Activated CD4-positive, alpha-beta T cell treated with anti-CD3 and anti-CD28 coated beads, Interleukin-2, amount 10 ng/mL, durations not matched to agents 7 days and 5 days (primary cell): ENCODE results near the gene ICAM5. TPM values are rescaled to one million over a fixed set of nuclear protein-coding genes. Genes with fewer than 3 reads are reported as not detected.
"Not testable (repeated sequence)": the region's sequence is repeated elsewhere in the genome, so short reads cannot be mapped to it uniquely, and the experiment has no call there.

Experiments used
- CTCF ChIA-PET: fragments of 350-600 bp; sonication (Branson Sonifier 250); formaldehyde crosslinking; loops from one replicate; lab custom pipeline; 2021; ENCODE audit warnings: antibody characterized with exemption; lab: Charles Lee
- POLR2A ChIA-PET: fragments of 350-600 bp; sonication (Branson Sonifier 250); formaldehyde crosslinking; loops from one replicate; lab custom pipeline; 2021; ENCODE audit warnings: antibody characterized with exemption; lab: Charles Lee
- DNase-seq: peaks from one replicate; pipeline ENCODE4 v3.0.0-alpha.2; 2020
- H3K27ac Mint-ChIP-seq: one replicate; pipeline ENCODE4 v1.8.0; 2021; ENCODE audit warnings: mild to moderate bottlenecking, moderate library complexity, mixed read lengths
- H3K27me3 Mint-ChIP-seq: one replicate; pipeline ENCODE4 v1.8.0; 2021; ENCODE audit warnings: mixed read lengths
- H3K36me3 Mint-ChIP-seq: one replicate; pipeline ENCODE4 v1.8.0; 2021; ENCODE audit warnings: low read depth, mixed read lengths
- H3K4me1 Mint-ChIP-seq: one replicate; pipeline ENCODE4 v1.8.0; 2021; ENCODE audit warnings: mixed read lengths
- H3K4me3 Mint-ChIP-seq: one replicate; pipeline ENCODE4 v1.8.0; 2021; ENCODE audit warnings: mild to moderate bottlenecking, moderate library complexity, mixed read lengths
- H3K9me3 Mint-ChIP-seq: one replicate; pipeline ENCODE4 v1.8.0; 2021; ENCODE audit warnings: mixed read lengths
- total RNA-seq, 2 experiments: library from RNA; stranded (reverse); gene quantifications; one replicate each; pipeline ENCODE4 v1.2.3, GENCODE V29; 2021

The ICAM5 gene
- total RNA-seq, 2 experiments from 2014 or later: 0.12 to 0.17 TPM

GRCh38 chr19:10333758-10334587 lies 44.2 kb downstream of the ICAM5 start:
- H3K4me1 Mint-ChIP-seq: peaks cover 46% of the 10 kb centered on the region
- H3K9me3 Mint-ChIP-seq: no peaks in the 10 kb centered on the region
- peaks cover 43% of the 10 kb centered on the region for H3K36me3 Mint-ChIP-seq

GRCh38 chr19:10334588-10335351 lies 45.0 kb downstream of the ICAM5 start:
- peaks cover 54% of the 10 kb centered on the region for H3K4me1 Mint-ChIP-seq
- H3K4me3 Mint-ChIP-seq: peak overlapping the region; percentile 27
- CTCF ChIA-PET: interaction anchor here (1.0 to 2.1 kb wide), 6 partner anchors 10 to 76 kb away, joined by 3 to 8 read pairs (median 4); no protein-coding TSS in a partner anchor
- POLR2A ChIA-PET: no interaction called here
- H3K9me3 Mint-ChIP-seq: no peaks in the 10 kb centered on the region
- H3K27ac Mint-ChIP-seq: peak overlapping the region; percentile 19
- DNase-seq: peak; percentile 39
- H3K27me3 Mint-ChIP-seq: no peaks in the 10 kb centered on the region
- H3K36me3 Mint-ChIP-seq: peaks cover 41% of the 10 kb centered on the region

More at GRCh38 chr19:10333758-10334587, 44.2 kb downstream of the ICAM5 start:
- Mint-ChIP-seq H3K27me3 (no peaks in the 10 kb centered on the region), H3K27ac (peak overlapping the region; percentile 94), H3K4me3 (peak overlapping the region; percentile 92)
- POLR2A ChIA-PET: no interaction called here
- CTCF ChIA-PET: interaction anchor here (0.8 to 2.1 kb wide), 9 partner anchors 8 to 75 kb away, joined by 3 to 8 read pairs (median 3); no protein-coding TSS in a partner anchor
- no peak for DNase-seq

GRCh38 chr19:10335352-10335985 lies 45.7 kb downstream of the ICAM5 start:
- POLR2A ChIA-PET: no interaction called here
- CTCF ChIA-PET: interaction anchor here (0.8 to 1.1 kb wide), 2 partner anchors 54 to 66 kb away, joined by 3 read pairs; no protein-coding TSS in a partner anchor
- Mint-ChIP-seq H3K4me3 (no peak overlapping the region), H3K4me1 (peaks cover 58% of the 10 kb centered on the region), H3K27ac (no peak overlapping the region), H3K36me3 (peaks cover 37% of the 10 kb centered on the region), H3K9me3 (no peaks in the 10 kb centered on the region), H3K27me3 (no peaks in the 10 kb centered on the region)
- DNase-seq: no peak

- Mint-ChIP-seq H3K4me1 (peaks cover 60% of the 10 kb centered on the region), H3K36me3 (peaks cover 37% of the 10 kb centered on the region)
- H3K9me3 Mint-ChIP-seq, POLR2A ChIA-PET, H3K27me3 Mint-ChIP-seq, H3K27ac Mint-ChIP-seq, DNase-seq, H3K4me3 Mint-ChIP-seq: not testable (repeated sequence)
- CTCF ChIA-PET: interaction anchor here (0.6 to 0.8 kb wide), 2 partner anchors 81 to 178 kb away, joined by 3 read pairs; no protein-coding TSS in a partner anchor
Observed at GRCh38 chr19:10336725-10337124, 47.0 kb downstream of the ICAM5 start.

GRCh38 chr19:10338940-10339339 lies 49.2 kb downstream of the ICAM5 start:
- ChIA-PET POLR2A (no interaction called here), CTCF (no interaction called here)
- DNase-seq: no peak
- Mint-ChIP-seq H3K27ac (peak overlapping the region; percentile 94), H3K4me3 (peak overlapping the region; percentile 95), H3K36me3 (peaks cover 24% of the 10 kb centered on the region), H3K27me3 (no peaks in the 10 kb centered on the region), H3K9me3 (no peaks in the 10 kb centered on the region), H3K4me1 (peaks cover 42% of the 10 kb centered on the region)

- peaks cover 19% of the 10 kb centered on the region for H3K36me3 Mint-ChIP-seq
- H3K4me3 Mint-ChIP-seq: peak within 1 kb of the TSS; percentile 95
- H3K27me3 Mint-ChIP-seq: no peaks in the 10 kb centered on the region
- CTCF ChIA-PET: interaction anchor here (1.1 to 1.2 kb wide), 2 partner anchors 34 to 49 kb away, joined by 3 read pairs; no protein-coding TSS in a partner anchor
- no peaks in the 10 kb centered on the region for H3K9me3 Mint-ChIP-seq
- POLR2A ChIA-PET: no interaction called here
- DNase-seq: peak; percentile 74
- peak within 1 kb of the TSS; percentile 94 for H3K27ac Mint-ChIP-seq
- peaks cover 37% of the 10 kb centered on the region for H3K4me1 Mint-ChIP-seq
Observed at GRCh38 chr19:10339380-10339960, 49.7 kb downstream of the ICAM5 start, which contains the start of gene ICAM3. ICAM3 (minus strand) TSS chr19:10339624; CDS start chr19:10339614, 10 bp downstream.

GRCh38 chr19:10339977-10340376 lies 50.2 kb downstream of the ICAM5 start:
- ChIA-PET CTCF (interaction anchor here (1.1 to 1.2 kb wide), 2 partner anchors 33 to 49 kb away, joined by 3 read pairs; no protein-coding TSS in a partner anchor), POLR2A (no interaction called here)
- Mint-ChIP-seq H3K9me3 (no peaks in the 10 kb centered on the region), H3K4me1 (peaks cover 33% of the 10 kb centered on the region), H3K36me3 (peaks cover 15% of the 10 kb centered on the region), H3K4me3 (peak overlapping the region; percentile 95), H3K27me3 (no peaks in the 10 kb centered on the region), H3K27ac (peak overlapping the region; percentile 94)
- DNase-seq: no peak

- Mint-ChIP-seq H3K4me3 (no peak overlapping the region), H3K4me1 (peaks cover 21% of the 10 kb centered on the region), H3K9me3 (no peaks in the 10 kb centered on the region), H3K27ac (no peak overlapping the region), H3K36me3 (peaks cover 10% of the 10 kb centered on the region), H3K27me3 (no peaks in the 10 kb centered on the region)
- POLR2A ChIA-PET: no interaction called here
- no peak for DNase-seq
- CTCF ChIA-PET: interaction anchor here (0.8 to 1.6 kb wide), 5 partner anchors 10 to 85 kb away, joined by 3 to 5 read pairs (median 3); partner anchors contain the start of gene RAVER1
Observed at GRCh38 chr19:10343495-10343894, 53.7 kb downstream of the ICAM5 start.

- CTCF ChIA-PET: interaction anchor here (0.6 to 1.6 kb wide), 6 partner anchors 11 to 75 kb away, joined by 3 to 8 read pairs (median 4); partner anchors contain the start of gene RAVER1
Observed at GRCh38 chr19:10344780-10345179, 55.0 kb downstream of the ICAM5 start.

More at GRCh38 chr19:10344780-10345179, 55.0 kb downstream of the ICAM5 start:
- Mint-ChIP-seq H3K4me3 (no peak overlapping the region), H3K9me3 (no peaks in the 10 kb centered on the region), H3K27ac (no peak overlapping the region), H3K27me3 (no peaks in the 10 kb centered on the region), H3K36me3 (peaks cover 5% of the 10 kb centered on the region), H3K4me1 (peaks cover 8% of the 10 kb centered on the region)
- no peak for DNase-seq
- POLR2A ChIA-PET: no interaction called here
